Measurements from ENCODE around the gene ATP1A1.

The ATP1A1 gene

GRCh38 chr1:116435806-116436610 is 63.0 kb downstream of the ATP1A1 start:
- no peak overlapping the region for H3K4me3 ChIP-seq (ENCODE audit: low read depth, low read length)
- ChIA-PET POLR2A (no interaction called here), CTCF (interaction anchor here (0.6 to 0.7 kb wide), 4 partner anchors 19 to 650 kb away, joined by 3 to 4 read pairs (median 4); no protein-coding TSS in a partner anchor)
- no peaks in the 10 kb centered on the region for H3K9me3 ChIP-seq (ENCODE audit: control insufficient read depth, insufficient read depth, low read depth, low read length)
- no peaks in the 10 kb centered on the region for H3K4me1 ChIP-seq (ENCODE audit: control insufficient read depth, insufficient read depth, low read length)
- no peak for TF ChIP-seq ZNF140 (tag by site-specific recombination; IDR thresholded peaks at IDR 0.05)
- TF ChIP-seq ZNF76 (tag by site-specific recombination; IDR thresholded peaks at IDR 0.05; ENCODE audit: borderline replicate concordance, low read depth) = no peak
- TF ChIP-seq ZNF623 (tag by site-specific recombination; IDR thresholded peaks at IDR 0.05) = no peak
- no peak for TF ChIP-seq ZNF48 (tag by site-specific recombination; IDR thresholded peaks at IDR 0.05)
- no peak for TF ChIP-seq ATF2 (tag by site-specific recombination; IDR thresholded peaks at IDR 0.05; ENCODE audit: low read depth)
- TF ChIP-seq ZSCAN18 (tag by site-specific recombination; IDR thresholded peaks at IDR 0.05) = no peak
- no peak for TF ChIP-seq ZNF112 (tag by site-specific recombination; IDR thresholded peaks at IDR 0.05)
- TF ChIP-seq ZNF785 (tag by site-specific recombination; IDR thresholded peaks at IDR 0.05) = no peak
- no peak for TF ChIP-seq ZNF660 (tag by site-specific recombination; IDR thresholded peaks at IDR 0.05)
- TF ChIP-seq ZNF670 (tag by site-specific recombination; IDR thresholded peaks at IDR 0.05; ENCODE audit: low read depth) = no peak
- no peak overlapping the region for H3K27ac ChIP-seq (ENCODE audit: extremely low read depth, low read depth, low read length)
- H3K36me3 ChIP-seq (ENCODE audit: control insufficient read depth in 2 of 2, insufficient read depth in 1 of 2, low read length in 2 of 2) = no peaks in the 10 kb centered on the region

- H3K4me1 ChIP-seq (ENCODE audit: control insufficient read depth, insufficient read depth, low read length) = no peaks in the 10 kb centered on the region
- H3K9me3 ChIP-seq (ENCODE audit: control insufficient read depth, insufficient read depth, low read depth, low read length) = no peaks in the 10 kb centered on the region
- H3K4me3 ChIP-seq (ENCODE audit: low read depth, low read length) = no peak overlapping the region
- H3K27ac ChIP-seq (ENCODE audit: extremely low read depth, low read depth, low read length) = no peak overlapping the region
- ChIA-PET CTCF (interaction anchor here (0.6 to 0.7 kb wide), 3 partner anchors 49 to 650 kb away, joined by 3 to 4 read pairs (median 4); no protein-coding TSS in a partner anchor), POLR2A (no interaction called here)
- no peaks in the 10 kb centered on the region for H3K36me3 ChIP-seq (ENCODE audit: control insufficient read depth in 2 of 2, insufficient read depth in 1 of 2, low read length in 2 of 2)
- TF ChIP-seq ZBTB21 (tag by site-specific recombination; IDR thresholded peaks at IDR 0.05) (no peak), ZNF544 (tag by site-specific recombination; IDR thresholded peaks at IDR 0.05) (no peak), PRDM6 (tag by site-specific recombination; IDR thresholded peaks at IDR 0.05) (no peak), MZF1 (tag by site-specific recombination; IDR thresholded peaks at IDR 0.05; ENCODE audit: borderline replicate concordance) (no peak), ZNF426 (tag by site-specific recombination; IDR thresholded peaks at IDR 0.05) (no peak), SETDB1 (IDR thresholded peaks at IDR 0.05; ENCODE audit: insufficient read length, low read length) (no peak), REPIN1 (tag by site-specific recombination; IDR thresholded peaks at IDR 0.05; ENCODE audit: low read depth) (no peak), KLF9 (tag by site-specific recombination; IDR thresholded peaks at IDR 0.05; ENCODE audit: low read depth) (no peak), MEIS1 (CRISPR knock-in tag; IDR thresholded peaks at IDR 0.05; ENCODE audit: borderline replicate concordance) (no peak), ZNF202 (tag by site-specific recombination; IDR thresholded peaks at IDR 0.05; ENCODE audit: borderline replicate concordance) (no peak), ATF2 (tag by site-specific recombination; IDR thresholded peaks at IDR 0.05; ENCODE audit: low read depth) (no peak)
These were observed 63.5 kb downstream of the ATP1A1 start for GRCh38 chr1:116436611-116436970.
